ENCODE data around the gene MITF.

MITF gene

DNA sequence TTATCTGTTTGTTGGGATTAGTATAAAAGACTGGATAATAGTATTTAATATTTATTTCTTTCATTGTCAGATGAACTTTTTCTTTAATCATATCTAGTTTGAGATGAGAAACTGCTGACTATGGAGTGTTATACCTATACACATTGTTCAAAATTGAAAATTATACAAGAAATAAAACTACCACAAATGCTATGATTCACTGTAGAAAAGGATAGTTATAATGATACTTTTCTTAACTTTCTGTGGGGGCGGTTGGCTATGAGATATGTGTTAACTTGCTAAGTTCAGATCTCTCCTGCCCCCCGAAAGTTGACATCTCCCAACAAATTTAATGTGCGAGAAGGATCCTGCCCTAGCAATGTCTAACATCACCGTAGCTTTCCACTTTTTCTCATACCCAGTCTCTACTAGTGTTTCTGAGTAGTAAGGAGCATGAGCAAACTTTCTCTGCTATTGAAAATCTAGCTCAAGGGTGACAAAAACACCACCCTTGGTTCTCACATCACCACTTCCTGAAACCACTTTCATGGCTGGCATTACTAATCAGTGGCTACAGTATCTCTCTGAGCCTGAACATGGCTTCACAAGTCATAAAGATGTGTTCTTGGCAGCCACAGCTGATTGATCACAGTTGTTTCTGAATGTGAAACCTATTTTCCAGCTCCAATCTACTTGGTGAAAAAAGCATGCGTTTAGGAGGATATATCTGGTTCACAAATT is 244.4 kb downstream of the MITF start:
- no peak for DNase-seq

DNA sequence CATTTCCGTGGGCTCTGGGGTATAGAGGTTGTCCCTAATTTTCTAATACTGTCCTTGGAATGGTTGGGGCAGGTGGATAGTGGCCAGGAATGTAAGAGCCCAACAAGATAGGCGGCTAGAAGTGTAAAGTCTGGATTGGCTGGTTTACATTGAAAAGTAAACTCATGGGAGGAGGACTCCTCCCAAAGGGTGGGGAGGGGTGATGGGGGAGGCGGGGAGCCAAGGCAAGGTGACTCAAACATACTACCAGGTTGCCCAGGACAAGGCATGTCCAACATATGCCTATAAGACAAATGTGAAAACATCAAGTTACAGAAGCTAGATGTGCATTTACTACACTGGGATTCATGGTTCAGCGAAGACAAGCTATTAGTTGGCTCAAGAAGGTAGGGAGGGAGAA is 246.0 kb downstream of the MITF start:
- no peak for DNase-seq

DNA sequence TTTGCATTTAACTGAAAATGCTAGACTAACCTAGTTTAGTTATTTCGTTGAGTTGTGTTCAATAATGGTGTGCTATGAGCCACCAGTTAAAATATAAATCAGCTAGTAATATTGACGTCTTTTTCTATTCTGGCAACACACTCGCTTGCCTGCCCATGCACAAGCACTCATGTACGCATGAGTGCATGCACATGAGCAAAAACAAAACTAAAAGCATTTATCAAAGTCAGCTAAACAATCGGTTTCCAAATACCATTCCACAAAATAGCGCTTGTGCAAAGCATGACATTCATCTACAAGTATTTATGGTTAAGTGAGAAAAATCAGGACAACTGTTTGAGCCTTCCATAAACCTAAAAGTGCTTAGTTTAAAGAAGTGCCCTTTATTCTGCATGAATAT is 247.2 kb downstream of the MITF start:
- no peak for DNase-seq

DNA sequence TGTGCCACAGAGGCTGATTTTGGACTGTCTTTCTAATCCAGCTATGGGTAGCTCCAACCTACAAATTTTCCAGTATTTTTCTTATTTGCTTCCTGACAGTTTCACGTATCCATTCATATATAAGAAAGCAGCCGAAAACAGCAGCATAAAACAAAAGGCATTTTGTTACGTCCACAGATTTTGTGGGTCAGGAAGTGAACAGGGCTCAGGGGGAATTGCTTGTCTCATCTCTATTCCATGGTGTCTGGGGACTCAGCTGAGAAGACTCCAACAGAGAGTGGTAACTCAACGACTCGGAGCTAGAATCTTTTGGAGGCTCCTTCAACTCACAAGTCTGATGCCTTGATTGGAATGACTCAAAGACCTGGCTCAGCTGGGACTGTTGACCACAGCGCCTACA is 248.6 kb downstream of the MITF start:
- DNase-seq, result no peak

DNA sequence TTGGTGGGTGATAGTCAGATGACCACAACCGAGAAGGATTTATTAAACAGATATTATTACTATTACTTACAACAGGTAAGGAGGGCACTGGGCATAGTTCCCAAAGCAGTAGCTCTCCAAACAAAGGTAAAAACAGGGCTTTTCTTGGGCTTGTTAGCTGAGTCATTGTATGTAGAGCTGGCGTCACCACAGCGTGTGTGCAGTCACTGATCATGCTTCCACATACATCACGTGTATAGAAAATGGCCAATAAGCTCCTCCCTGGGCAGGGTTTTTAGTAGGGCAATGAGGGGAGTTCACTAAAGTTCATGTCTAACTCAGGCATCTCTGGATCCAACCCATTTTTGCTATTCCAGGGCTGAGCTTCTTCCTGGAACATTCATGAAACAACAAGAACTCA is 254.5 kb downstream of the MITF start:
- no peak for DNase-seq

DNA sequence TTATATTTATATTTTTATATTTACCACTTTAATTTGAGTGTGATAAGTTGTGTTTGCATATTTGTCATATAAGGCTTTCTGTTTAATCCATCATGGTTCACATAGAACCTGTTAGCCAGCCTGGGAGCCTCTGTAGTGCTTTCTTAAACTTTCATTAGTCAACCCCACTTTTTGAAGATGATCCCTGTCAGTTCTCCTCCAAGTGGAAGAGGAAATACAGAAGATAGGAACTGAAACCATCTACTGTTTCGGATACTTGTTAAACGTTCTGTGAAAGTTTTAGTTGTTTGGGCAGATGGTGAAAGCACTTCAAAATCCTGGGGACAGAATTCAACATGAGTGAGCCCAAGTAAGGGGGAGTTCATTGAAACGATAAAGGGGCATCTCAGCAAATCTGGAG is 255.7 kb downstream of the MITF start:
- DNase-seq, result no peak

DNA sequence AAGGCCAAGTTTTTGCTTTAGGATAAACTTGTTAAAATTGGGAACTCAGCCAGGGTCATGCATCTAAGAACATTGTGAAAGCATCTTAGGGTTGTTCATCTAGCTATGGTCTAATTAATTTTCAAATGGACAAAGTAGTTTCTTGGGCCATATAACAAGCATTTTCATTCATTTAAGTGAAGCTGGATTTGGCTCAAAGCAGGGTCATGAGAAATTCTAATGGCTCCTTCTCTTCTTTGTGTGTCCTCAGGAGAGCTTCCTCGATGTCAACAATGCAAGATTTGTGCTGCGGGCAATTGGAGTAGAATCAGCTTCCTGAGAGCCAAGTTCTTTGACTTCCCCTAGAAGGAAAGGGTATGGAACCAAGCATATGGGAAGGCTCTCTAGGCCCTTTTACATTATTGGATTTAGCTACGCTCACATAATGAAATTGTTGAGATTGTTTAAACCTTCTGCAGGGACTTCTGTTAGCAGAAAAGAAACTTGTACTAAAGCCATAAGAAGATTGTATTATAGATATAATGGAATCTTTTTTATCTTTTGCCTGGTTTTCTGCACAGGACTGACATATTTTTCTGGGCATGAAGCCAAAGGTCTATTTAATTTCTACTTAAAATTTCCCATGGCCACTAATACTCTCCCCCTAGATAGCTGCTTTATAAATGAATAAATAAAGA is 258.5 kb downstream of the MITF start:
- DNase-seq, result no peak

DNA sequence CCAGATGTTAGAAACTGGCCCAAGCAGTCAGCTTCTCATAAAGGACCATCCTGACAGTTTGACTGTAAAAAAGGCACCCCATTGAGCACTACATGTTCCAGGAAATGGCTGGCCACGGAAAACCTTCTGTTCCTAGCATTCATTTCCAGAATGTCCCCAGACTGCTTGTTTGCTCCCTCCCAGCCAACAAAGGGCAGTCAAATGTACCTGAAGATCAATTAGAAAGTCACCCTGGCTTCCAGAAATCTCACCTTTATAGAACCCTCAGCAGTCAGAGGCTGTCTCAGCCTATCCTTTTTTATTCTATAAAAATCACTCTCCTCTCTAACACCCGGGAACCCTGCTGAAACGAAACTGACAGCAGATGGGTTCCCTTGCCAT is 259.5 kb downstream of the MITF start:
- no peak for DNase-seq

DNA sequence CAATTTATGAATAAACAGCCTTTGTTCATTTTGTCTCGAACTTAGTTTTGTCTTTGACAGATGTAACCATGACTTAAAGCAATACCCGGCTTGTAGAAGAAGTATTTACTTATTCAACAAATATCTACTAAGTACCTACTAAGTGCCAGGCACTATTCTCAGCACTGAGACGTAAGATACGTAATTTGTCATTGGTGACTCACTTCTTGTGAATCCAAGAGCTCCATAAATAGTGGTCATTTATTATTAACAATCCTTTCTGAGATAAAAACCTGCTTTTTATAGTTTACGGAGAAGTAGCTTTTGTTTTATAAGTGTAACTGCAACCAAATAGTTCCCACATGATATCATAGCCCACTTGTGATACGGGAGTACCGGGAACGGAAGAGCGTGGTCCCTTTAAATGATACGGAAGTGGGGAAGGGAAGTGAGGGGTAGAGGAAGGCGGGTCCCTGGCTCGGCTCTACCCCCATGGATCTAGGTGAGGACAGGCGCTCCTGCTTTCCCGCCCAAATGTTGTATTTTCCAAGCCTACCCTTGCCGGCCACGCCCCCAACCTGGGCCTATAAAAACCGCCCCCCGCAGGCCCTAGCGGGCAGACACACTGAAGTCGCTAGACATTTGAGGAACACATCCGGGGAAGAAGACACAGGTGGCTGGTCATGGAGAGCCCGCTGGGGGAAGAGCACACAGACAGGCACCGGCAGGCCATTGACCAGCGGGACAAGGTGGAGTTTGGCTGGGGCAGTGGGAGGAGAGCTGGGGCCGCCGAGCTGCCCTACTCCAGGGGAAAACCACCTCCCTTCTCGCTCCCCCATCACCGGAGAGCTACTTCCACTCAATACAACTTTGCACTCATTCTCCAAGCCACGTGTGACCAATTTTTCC is 260.1 kb downstream of the MITF start, which contains the start of gene SAMMSON:
TSS of gene SAMMSON (plus strand) at position 594 of the 888 bp plus-strand sequence.
- DNase-seq, result no peak

DNA sequence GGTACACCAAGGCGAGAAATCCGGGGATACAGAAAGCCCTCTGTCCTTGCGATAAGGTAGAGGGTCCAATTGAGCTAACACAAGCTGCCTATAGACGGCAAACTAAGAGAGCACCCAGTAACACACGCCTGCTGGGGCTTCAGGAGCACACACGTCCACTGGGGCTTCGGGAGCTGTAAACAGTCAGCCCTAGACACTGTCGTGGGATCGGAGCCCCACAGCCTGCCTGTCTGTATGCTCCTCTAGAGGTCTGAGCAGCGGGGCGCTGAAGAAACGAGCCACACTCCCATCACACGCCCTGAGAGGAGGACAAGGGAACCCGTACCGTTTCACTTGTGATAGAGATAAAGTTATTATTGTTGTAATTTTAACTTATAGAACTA is 260.8 kb downstream of the MITF start:
- no peak for DNase-seq

DNA sequence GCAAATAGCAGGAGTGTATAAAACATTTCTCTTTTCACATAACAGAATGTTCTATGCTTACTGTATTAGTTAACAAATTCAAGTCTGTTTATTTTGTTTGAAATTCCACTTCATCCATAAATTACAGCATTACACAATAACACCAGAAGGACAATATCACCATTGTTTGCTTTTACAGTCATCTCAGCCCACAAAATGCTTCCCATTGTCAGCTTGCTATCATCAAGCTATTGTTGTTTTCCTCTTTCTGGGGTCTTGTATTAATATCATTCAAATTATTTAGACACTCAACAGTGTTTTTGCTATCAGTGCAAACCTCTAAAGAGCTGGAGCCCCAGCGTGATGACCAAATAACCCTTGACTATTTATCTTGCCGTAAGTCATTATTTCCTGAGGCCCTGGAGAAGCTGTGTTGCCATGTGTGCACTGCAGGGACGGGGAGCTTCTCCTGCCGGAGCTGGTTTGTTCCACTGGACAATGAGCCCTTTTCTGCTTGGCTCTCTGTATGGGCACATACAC is 261.4 kb downstream of the MITF start:
- DNase-seq, result no peak

DNA sequence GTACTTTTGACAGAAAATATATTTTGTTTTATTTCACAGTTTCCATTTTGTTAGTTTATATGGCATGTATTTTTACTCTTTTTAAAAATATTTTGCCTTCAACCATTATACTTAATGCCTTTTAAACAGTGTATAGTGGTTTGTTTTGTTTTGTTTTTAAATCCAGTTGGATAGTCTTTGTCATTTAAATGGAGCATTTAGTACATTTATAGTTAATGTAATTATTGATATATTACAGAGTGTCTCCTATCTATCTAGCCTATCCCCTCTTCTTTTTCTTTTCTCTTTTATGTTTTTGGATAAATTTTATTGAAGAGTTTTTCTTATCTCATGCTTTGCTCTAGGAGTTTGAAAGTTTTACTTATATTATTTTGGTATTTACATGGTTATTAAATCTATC is 263.9 kb downstream of the MITF start:
- no peak for DNase-seq

DNA sequence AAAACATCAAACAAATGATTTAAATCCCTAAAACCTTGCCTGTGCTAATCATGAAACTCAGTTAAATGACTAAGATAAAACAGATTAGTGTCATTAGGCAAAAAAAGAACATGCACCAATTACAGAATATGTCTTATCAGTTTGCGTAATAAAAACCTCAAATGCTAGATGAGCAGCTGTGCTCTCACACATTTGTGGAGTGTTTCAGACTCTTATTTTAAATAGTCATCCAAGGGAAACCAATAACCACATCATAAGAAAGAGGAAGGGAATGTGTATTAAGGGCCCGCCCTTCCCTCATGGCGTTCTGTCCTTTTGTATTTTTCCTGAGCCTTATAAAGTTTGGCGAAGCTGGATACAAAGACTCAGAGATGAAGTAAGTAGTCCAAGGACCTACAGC is 266.8 kb downstream of the MITF start:
- DNase-seq, result no peak

DNA sequence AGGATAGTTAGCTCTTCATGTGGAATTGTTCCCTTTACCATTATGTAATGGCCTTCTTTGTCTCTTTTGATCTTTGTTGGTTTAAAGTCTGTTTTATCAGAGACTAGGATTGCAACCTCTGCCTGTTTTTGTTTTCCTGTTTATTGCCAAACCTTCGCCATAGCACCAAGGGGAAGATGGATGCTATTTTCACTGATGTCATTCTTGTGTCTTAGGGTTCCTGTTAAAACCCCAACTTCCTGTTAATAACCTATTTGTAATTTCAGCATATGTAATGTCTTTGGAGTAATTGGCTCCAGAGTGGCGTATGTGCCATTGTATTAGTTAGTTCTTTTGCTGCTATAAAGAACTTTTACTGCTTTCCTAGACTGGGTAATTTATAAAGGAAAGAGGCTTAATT is 271.1 kb downstream of the MITF start:
- DNase-seq, result no peak

DNA sequence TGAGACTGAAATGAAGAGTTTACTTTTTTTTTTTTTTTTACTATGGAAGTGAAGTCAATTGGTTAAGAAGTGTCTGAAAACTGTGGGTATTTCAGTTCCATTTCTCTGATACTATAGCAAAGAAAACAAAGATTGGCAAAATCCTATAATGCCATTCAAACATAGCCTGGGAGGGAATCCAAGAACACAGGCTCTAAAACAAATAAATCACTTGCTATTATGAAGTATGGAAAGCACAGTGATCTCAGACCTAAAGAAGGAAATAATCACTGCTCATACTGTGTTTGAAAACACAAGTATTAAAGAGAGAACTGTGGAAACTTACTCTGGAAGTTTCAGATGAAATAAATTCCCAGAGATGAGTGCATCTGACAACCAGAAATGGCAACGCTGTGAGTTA is 272.3 kb downstream of the MITF start:
- DNase-seq, result no peak

Data from CD4-positive, alpha-beta T cell treated with Interferon alpha-2 for 1 hour (primary cell).